GM19468 (cell line): ENCODE results near the gene PAQR8.

Source experiments
- ATAC-seq: cut with Tn5 transposase; IDR thresholded peaks from one replicate; pipeline ENCODE4 v1.9.1; 2021; ENCODE audit warnings: mild to moderate bottlenecking, moderate library complexity, moderate number of reproducible peaks; ENCODE audit not compliant: unreplicated experiment; ENCODE audit errors: extremely low read depth

PAQR8 gene

GRCh38 chr6:52457096-52457495 lies 95.1 kb downstream of the PAQR8 start:
- no peak for ATAC-seq
